GM12873 (cell line): ENCODE measurements around the gene MYH14.

ENCODE experiments used
- CTCF ChIP-seq: IDR thresholded peaks from 2 replicates; pipeline ENCODE4 v1.5.1; 2012; ENCODE audit warnings: low read depth, mild to moderate bottlenecking, moderate library complexity, low read length, control low read depth; ENCODE audit not compliant: insufficient read depth; ENCODE audit errors: missing control alignments

The MYH14 gene

GRCh38 chr19:50224986-50225747 lies 21.7 kb downstream of the MYH14 start:
- no peak for TF ChIP-seq CTCF

- TF ChIP-seq CTCF, result no peak
These were observed 23.1 kb downstream of the MYH14 start for GRCh38 chr19:50226536-50226935.

- no peak for TF ChIP-seq CTCF
These were observed 27.2 kb downstream of the MYH14 start for GRCh38 chr19:50230379-50231351.

GRCh38 chr19:50231821-50232220 lies 28.4 kb downstream of the MYH14 start:
- TF ChIP-seq CTCF, result no peak

- TF ChIP-seq CTCF, result no peak
These were observed 29.2 kb downstream of the MYH14 start for GRCh38 chr19:50232600-50232999.

GRCh38 chr19:50233308-50233910 lies 30.0 kb downstream of the MYH14 start:
- no peak for TF ChIP-seq CTCF

- TF ChIP-seq CTCF, result peak; percentile 33
These were observed 34.1 kb downstream of the MYH14 start for GRCh38 chr19:50237493-50237892.
